MM.1S (cell line): ENCODE data around the gene RYR2.

Source experiments
- EZH2 ChIP-seq: fragments of 300-600 bp; sonication (generic); optimal IDR thresholded peaks from 2 replicates; pipeline ENCODE3; 2017; ENCODE audit warnings: low read depth, mild to moderate bottlenecking, antibody characterized with exemption, low read length, mixed read lengths
- TF ChIP-seq, protein P1 (sequence below): fragments of 300-600 bp; sonication (generic); IDR thresholded peaks from 2 replicates; pipeline ENCODE4 v1.5.1; 2016; ENCODE audit warnings: antibody characterized with exemption, low read length, mixed read lengths

DNA sequence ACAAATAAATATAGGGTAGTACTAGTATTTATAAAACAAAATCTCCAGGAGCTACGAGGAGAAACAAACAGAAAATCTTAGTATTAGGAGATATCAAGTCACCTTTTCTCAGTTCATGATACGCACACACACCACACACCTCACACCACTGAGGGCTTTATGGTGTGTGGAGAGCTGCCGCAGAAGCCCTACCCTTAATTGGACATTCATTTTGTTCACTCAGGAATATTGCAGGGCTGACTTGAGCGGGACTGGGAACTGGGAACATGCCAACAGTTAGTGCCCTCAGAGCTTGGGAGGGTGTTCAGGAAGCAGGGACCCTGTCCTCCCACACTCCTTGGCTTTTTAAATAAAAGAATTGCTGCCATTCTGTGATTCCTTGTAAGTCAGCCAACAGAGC lies 386.8 kb downstream of the RYR2 start:
- TF ChIP-seq, protein P1, sequence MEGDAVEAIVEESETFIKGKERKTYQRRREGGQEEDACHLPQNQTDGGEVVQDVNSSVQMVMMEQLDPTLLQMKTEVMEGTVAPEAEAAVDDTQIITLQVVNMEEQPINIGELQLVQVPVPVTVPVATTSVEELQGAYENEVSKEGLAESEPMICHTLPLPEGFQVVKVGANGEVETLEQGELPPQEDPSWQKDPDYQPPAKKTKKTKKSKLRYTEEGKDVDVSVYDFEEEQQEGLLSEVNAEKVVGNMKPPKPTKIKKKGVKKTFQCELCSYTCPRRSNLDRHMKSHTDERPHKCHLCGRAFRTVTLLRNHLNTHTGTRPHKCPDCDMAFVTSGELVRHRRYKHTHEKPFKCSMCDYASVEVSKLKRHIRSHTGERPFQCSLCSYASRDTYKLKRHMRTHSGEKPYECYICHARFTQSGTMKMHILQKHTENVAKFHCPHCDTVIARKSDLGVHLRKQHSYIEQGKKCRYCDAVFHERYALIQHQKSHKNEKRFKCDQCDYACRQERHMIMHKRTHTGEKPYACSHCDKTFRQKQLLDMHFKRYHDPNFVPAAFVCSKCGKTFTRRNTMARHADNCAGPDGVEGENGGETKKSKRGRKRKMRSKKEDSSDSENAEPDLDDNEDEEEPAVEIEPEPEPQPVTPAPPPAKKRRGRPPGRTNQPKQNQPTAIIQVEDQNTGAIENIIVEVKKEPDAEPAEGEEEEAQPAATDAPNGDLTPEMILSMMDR = no peak
- no peak for TF ChIP-seq EZH2
